Kidney epithelial cell (primary cell): ENCODE results near the gene PRUNE1. TPM values are rescaled to one million over a fixed set of nuclear protein-coding genes. Genes with fewer than 3 reads are reported as not detected.

ENCODE experiments used
- DNase-seq: peaks from one replicate; pipeline ENCODE4 v3.0.0-alpha.2; 2010; ENCODE audit warnings: low read depth
- H3K27me3 ChIP-seq: 2 replicates; pipeline ENCODE4 v1.6.0; 2011; ENCODE audit warnings: low read length; ENCODE audit not compliant: control insufficient read depth, insufficient read depth
- H3K36me3 ChIP-seq: 2 replicates; pipeline ENCODE4 v1.5.1; 2011; ENCODE audit warnings: low read length; ENCODE audit not compliant: control insufficient read depth, insufficient read depth
- H3K4me3 ChIP-seq: 2 replicates; pipeline ENCODE4 v1.5.1; 2011; ENCODE audit warnings: low read depth, mild to moderate bottlenecking, control low read depth, low read length
- total RNA-seq: library from RNA; depleted of rRNA; stranded (reverse); fragments of >200 nt; gene quantifications from 2 replicates; pipeline ENCODE4 v1.2.3, GENCODE V29; 2015
- TF ChIP-seq, protein P1 (sequence below): IDR thresholded peaks from 2 replicates; pipeline ENCODE4 v1.5.1; 2011; ENCODE audit warnings: mild to moderate bottlenecking, moderate library complexity, low read length, control low read depth, inconsistent platforms; ENCODE audit not compliant: insufficient read depth, poor library complexity, severe bottlenecking

PRUNE1 gene
- total RNA-seq, 1 donor from 2014 or later, result 15.8 TPM

DNA sequence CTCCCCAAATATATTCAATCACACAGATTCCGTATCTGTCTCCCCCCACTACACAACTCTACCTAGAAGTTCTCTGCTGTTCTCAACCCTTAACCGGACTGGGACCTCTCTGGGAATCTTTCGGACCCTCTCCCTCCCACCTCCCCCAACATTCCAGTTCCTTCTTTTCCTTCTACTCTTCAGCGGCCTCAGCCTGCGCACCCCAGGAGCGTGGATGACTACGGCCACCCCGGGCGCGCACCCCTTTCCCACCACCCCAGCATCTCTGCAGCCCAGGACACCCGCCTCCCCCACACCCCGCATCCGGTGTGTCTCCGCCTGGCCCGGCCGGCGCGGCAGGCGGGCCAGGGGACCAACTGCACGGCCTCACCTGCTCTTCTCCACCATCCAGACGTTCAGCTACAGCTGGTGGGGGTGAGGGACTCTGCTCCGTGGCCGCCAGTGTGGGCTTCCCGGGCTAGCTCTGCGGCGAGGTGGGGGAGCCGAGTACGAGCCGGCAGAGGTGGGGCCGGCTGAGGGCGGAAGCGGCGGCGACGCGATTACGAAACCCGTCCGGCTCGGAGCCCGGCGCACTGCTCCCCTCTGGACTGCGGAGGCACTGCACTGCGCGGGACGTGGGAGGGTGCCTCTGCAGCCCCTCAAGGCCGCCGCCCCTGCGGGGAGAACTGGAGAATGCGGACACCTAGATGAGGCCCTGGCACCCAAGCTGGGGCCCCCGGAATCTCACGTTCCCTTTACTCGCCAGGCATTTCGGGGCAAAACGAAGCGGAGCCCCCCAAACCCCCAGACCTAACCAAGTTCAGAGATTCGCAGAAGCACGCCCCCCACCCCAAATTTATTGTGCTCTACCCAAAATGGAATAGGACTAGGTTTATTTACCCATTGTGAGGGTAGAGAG, 51.1 kb downstream of the PRUNE1 start, which contains the start of gene CDC42SE1:
Gene CDC42SE1 (minus strand): TSS at position 514 of the 898 bp plus-strand sequence. CDS start 3,892 bp downstream, outside the sequence.
- Histone ChIP-seq H3K4me3 (peak within 1 kb of the TSS; percentile 73), H3K36me3 (peaks cover 4% of the 10 kb centered on the region), H3K27me3 (no peaks in the 10 kb centered on the region)
- TF ChIP-seq, protein P1, sequence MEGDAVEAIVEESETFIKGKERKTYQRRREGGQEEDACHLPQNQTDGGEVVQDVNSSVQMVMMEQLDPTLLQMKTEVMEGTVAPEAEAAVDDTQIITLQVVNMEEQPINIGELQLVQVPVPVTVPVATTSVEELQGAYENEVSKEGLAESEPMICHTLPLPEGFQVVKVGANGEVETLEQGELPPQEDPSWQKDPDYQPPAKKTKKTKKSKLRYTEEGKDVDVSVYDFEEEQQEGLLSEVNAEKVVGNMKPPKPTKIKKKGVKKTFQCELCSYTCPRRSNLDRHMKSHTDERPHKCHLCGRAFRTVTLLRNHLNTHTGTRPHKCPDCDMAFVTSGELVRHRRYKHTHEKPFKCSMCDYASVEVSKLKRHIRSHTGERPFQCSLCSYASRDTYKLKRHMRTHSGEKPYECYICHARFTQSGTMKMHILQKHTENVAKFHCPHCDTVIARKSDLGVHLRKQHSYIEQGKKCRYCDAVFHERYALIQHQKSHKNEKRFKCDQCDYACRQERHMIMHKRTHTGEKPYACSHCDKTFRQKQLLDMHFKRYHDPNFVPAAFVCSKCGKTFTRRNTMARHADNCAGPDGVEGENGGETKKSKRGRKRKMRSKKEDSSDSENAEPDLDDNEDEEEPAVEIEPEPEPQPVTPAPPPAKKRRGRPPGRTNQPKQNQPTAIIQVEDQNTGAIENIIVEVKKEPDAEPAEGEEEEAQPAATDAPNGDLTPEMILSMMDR, result peak; percentile 77
- DNase-seq, result no peak

DNA sequence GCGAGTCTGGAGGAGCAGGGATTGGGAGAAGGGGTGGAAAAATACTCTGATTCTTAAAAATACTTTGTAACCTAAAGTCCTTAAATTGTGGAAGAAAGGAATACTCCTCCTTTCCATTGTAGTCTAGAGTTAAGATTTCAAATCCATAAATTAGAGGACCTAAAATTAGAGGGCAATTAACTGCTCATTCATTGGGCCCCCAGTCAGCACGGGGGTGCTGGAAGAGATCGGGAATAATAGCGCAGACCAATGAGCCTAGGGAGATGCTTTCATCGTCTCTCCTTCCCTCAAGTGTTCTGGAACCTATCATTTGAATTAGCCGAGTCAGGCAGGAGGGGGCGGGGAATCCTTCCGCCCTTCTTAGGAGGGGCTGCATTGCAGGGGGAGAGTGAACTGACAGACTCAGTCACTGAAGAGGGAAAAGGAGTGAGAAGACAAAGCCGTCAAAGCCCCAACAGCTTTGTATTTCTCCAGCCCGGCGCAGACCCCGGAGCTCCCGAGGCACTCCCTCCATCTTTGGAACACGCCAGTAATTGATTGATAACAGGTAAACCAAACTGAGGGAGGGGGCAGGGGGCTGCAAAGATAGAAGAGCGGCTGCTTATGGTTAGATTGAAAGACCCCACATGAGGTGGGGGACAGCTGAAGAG, 51.9 kb downstream of the PRUNE1 start, which contains the start of gene MLLT11:
Gene MLLT11 (plus strand): TSS at position 391 of the 650 bp plus-strand sequence. CDS start 6,828 bp downstream, outside the sequence.
- Histone ChIP-seq H3K27me3 (no peaks in the 10 kb centered on the region), H3K4me3 (peak within 1 kb of the TSS; percentile 73), H3K36me3 (peaks cover 3% of the 10 kb centered on the region)
- TF ChIP-seq, protein P1, result no peak
- no peak for DNase-seq

DNA sequence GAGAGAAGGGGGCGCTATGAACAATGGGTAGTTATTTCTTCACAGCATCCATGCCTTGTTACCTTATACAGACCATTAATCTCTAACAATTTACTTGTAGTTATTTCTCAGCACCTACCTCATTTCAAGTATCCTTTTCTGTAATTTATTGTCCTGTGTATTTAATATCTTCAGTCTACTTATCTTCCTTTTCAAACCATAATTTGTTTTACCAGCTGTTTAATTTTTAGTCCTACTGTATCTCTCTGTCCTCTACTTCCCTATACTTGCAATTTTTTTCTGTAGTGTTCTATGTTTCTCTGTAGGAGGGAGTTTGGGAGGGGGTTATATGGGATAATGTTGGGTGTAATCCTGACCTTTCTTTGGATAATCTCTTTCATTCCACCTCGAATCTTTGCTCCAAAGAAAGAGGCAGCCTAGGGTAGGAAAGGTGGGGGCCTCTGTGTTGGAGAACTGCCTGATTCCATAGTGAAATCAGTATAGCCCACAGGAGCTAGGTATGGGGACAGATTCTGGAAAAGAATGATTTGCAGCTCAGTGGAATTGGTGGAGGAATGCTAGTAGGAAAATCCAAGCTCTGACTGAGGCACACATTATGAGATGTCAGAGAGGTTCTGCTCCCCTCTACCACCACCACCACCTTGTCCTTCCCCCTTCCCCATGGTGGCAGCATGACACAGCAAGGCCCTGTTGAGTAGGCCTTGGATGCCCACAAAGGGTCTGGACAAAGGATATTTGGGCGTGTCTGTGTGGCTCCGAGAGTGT, 52.6 kb downstream of the PRUNE1 start:
- peak overlapping the region; percentile 73 for H3K4me3 ChIP-seq
- no peaks in the 10 kb centered on the region for H3K36me3 ChIP-seq
- no peaks in the 10 kb centered on the region for H3K27me3 ChIP-seq
- no peak for DNase-seq
- TF ChIP-seq, protein P1, result no peak

DNA sequence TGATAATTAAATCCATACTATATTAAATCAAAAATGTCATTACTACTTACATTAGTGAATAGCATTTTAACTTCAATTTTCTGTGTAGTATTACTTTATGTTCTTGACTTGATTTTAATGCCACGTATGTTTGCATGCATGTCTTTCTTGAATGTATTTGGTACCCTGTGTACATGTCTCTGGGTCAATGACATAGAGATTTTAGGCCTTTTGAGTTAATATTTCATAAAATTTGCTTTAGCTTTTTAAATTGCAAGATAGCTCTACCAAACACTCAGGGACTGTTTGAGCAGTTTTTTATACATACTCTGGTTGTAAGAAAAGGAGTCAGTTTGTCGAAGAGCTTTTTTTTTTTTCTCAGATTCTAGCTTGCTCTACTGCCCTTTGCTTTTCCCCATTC, 53.5 kb downstream of the PRUNE1 start:
- no peaks in the 10 kb centered on the region for H3K36me3 ChIP-seq
- TF ChIP-seq, protein P1, result no peak
- no peaks in the 10 kb centered on the region for H3K27me3 ChIP-seq
- DNase-seq, result no peak
- peak overlapping the region; percentile 73 for H3K4me3 ChIP-seq

DNA sequence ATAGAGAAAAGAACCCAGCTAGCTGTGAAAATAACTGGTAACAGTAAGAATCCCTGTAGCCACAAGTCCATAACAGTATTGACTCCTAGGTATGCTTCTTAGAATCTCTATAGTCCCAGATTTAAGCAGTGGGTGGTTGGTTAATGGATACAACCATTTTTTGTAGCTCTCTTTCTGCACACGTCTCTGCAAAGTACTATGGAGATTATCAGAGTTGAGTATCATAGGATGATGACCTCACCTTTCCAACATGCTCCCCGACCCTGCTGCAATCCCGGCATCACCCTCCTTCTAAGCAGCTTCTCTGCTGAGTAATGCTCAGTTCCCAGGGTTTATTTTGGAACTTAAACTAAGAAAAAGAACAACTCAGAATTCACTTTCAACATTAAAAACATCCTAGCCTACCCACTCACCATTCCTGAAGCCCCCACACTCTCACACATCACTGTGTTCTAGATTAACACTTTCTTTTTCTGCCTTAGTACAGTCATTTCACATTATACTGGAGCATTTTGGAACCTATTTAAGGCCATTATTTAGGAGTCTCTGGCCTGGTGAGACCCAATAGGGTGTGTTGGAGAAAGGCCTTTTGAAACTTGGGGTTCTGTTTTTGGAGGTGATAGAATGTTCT, 54.6 kb downstream of the PRUNE1 start:
- no peak overlapping the region for H3K4me3 ChIP-seq
- no peaks in the 10 kb centered on the region for H3K27me3 ChIP-seq
- TF ChIP-seq, protein P1, result no peak
- no peaks in the 10 kb centered on the region for H3K36me3 ChIP-seq
- DNase-seq, result peak; percentile 69
